Activated naive CD8-positive, alpha-beta T cell treated with anti-CD3 and anti-CD28 coated beads for 36 hours (primary cell): Measurements from ENCODE around the gene GAL3ST2. TPM values are rescaled to one million over a fixed set of nuclear protein-coding genes. Genes with fewer than 3 reads are reported as not detected.

ENCODE experiments used
- DNase-seq: peaks from one replicate; pipeline ENCODE4 v3.0.0; 2021
- H3K27ac Mint-ChIP-seq: one replicate; pipeline ENCODE4 v1.8.0; 2022; ENCODE audit warnings: mild to moderate bottlenecking, moderate library complexity, mixed read lengths
- H3K27me3 Mint-ChIP-seq: one replicate; pipeline ENCODE4 v1.8.0; 2022; ENCODE audit warnings: mild to moderate bottlenecking, mixed read lengths
- H3K36me3 Mint-ChIP-seq: one replicate; pipeline ENCODE4 v1.8.0; 2021; ENCODE audit warnings: mild to moderate bottlenecking, mixed read lengths
- H3K4me1 Mint-ChIP-seq: one replicate; pipeline ENCODE4 v1.8.0; 2021; ENCODE audit warnings: mixed read lengths
- H3K4me3 Mint-ChIP-seq: one replicate; pipeline ENCODE4 v1.8.0; 2022; ENCODE audit warnings: mild to moderate bottlenecking, moderate library complexity, mixed read lengths
- H3K9me3 Mint-ChIP-seq: one replicate; pipeline ENCODE4 v1.8.0; 2022; ENCODE audit warnings: mixed read lengths
- total RNA-seq, 2 experiments: library from RNA; stranded (reverse); gene quantifications; one replicate each; pipeline ENCODE4 v1.2.3, GENCODE V29; 2021

Gene GAL3ST2
- total RNA-seq, 2 experiments from 2014 or later = 0.31 TPM; not detected in 1

DNA sequence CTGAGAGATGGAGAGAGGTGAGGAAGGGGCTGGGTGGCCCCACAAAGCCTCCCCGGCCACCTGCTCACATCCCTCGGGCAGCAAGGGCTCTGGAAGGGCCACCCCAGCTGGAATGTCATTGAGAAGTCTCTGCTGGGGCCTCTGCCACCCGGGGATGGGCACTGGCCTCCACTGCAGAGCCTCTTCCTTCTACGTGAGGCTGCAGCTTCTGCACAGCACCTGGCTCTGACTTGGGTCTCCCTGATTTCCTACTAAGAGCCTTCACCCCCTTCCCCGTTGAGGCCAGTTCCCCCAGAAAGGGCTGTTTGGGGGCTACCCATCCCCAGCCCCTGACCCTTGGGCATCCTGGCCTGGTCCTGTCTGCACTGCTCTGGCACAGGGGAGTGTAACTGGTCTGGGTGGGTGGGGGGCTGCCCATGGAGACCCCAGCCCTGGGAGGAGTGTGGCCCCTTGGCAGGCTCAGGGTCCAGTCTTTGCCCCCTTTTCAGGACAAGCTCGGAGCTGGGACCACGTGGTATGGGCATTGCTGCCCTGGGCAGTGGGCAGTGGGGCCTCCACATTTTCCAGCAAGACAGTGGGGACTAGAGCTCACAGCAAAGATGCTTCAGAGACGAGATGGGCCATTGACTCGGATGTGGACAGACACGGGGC is 76.5 kb downstream of the GAL3ST2 start:
- H3K27ac Mint-ChIP-seq = no peak overlapping the region
- no peaks in the 10 kb centered on the region for H3K36me3 Mint-ChIP-seq
- H3K9me3 Mint-ChIP-seq = no peaks in the 10 kb centered on the region
- H3K4me3 Mint-ChIP-seq = no peak overlapping the region
- no peak for DNase-seq
- no peaks in the 10 kb centered on the region for H3K27me3 Mint-ChIP-seq
- peaks cover 12% of the 10 kb centered on the region for H3K4me1 Mint-ChIP-seq

Other genes with a start within 250 kb of the GAL3ST2 start
- under 1 TPM in 1 of 2 experiments, not detected in 1; 0.08 TPM for gene BOK, start 218.1 kb upstream of the GAL3ST2 start, total RNA-seq
- gene THAP4, start 139.7 kb upstream of the GAL3ST2 start, total RNA-seq = 10 to 100 TPM; 54.8 to 55.0 TPM
- gene ATG4B, start 139.1 kb upstream of the GAL3ST2 start, total RNA-seq = 10 to 100 TPM; 72.5 to 73.8 TPM
- 100 to 1,000 TPM; 116 to 121 TPM for gene DTYMK, start 90.0 kb upstream of the GAL3ST2 start, total RNA-seq
- gene ING5, start 74.8 kb upstream of the GAL3ST2 start, total RNA-seq = 10 to 100 TPM; 37.1 to 45.5 TPM
- 10 to 100 TPM; 26.9 to 29.3 TPM for gene D2HGDH, start 42.2 kb upstream of the GAL3ST2 start, total RNA-seq
- gene NEU4, start 32.4 kb downstream of the GAL3ST2 start, total RNA-seq = under 1 TPM; 0.08 to 0.40 TPM
- 10 to 100 TPM; 24.3 TPM for gene PDCD1, start 82.1 kb downstream of the GAL3ST2 start, total RNA-seq
- under 1 TPM in 1 of 2 experiments, not detected in 1; 0.20 TPM for gene RTP5, start 92.9 kb downstream of the GAL3ST2 start, total RNA-seq